AG10803 (cell line): ENCODE measurements around the gene PTBP3.

Experiments used
- DNase-seq: peaks from one replicate; pipeline ENCODE4 v3.0.0; 2010; ENCODE audit warnings: low read depth
- H3K4me3 ChIP-seq: 2 replicates; pipeline ENCODE4 v1.5.1; 2011; ENCODE audit warnings: mild to moderate bottlenecking, low read length, control low read depth
- TF ChIP-seq, protein P1 (sequence below): conservative IDR thresholded peaks from 2 replicates; pipeline ENCODE4 v1.5.1; 2011; ENCODE audit warnings: mild to moderate bottlenecking, low read length, control low read depth, inconsistent platforms

Gene PTBP3

DNA sequence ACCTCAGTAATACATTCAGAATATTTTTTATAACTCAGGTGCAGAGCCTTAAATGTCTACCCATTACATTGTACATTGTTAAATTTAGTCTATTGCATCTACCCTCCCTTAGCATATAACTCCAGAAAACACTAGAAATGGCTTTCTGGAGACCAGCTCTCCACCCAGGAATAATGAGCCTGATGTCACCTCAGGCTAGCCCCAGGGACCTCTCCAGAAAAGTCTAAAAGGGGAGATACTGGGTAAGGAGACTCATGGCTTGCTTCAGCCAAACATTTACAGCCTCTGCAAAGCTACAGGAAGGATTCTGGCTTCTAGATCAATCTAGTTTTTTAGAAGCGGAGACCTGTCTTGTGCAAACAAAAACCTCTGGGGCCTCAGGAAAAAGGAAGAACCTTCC lies 144.5 kb downstream of the PTBP3 start:
- no peak for DNase-seq
- no peak overlapping the region for H3K4me3 ChIP-seq
- TF ChIP-seq, protein P1, sequence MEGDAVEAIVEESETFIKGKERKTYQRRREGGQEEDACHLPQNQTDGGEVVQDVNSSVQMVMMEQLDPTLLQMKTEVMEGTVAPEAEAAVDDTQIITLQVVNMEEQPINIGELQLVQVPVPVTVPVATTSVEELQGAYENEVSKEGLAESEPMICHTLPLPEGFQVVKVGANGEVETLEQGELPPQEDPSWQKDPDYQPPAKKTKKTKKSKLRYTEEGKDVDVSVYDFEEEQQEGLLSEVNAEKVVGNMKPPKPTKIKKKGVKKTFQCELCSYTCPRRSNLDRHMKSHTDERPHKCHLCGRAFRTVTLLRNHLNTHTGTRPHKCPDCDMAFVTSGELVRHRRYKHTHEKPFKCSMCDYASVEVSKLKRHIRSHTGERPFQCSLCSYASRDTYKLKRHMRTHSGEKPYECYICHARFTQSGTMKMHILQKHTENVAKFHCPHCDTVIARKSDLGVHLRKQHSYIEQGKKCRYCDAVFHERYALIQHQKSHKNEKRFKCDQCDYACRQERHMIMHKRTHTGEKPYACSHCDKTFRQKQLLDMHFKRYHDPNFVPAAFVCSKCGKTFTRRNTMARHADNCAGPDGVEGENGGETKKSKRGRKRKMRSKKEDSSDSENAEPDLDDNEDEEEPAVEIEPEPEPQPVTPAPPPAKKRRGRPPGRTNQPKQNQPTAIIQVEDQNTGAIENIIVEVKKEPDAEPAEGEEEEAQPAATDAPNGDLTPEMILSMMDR, result no peak

GRCh38 chr9:112187404-112187803 lies 146.0 kb downstream of the PTBP3 start:
- DNase-seq, result no peak
- TF ChIP-seq, protein P1, result no peak
- H3K4me3 ChIP-seq, result no peak overlapping the region

DNA sequence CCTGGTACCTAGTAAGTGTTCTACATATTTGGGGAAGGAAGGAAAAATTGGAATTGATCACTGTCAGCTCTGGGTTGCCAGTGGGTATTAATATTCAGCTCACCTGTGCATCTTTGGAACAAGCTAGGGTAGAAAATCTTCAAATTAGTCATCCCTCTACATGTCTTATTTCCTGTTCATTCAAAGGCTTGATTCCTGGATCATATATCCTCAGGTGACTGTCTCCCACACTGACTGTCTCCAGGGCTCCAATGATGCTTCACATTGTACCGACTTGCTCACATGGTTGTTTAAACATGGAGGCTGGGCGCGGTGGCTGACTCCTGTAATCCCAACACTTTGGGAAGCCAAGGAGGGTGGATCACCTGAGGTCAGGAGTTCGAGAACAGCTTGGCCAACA lies 146.7 kb downstream of the PTBP3 start:
- DNase-seq, result no peak
- TF ChIP-seq, protein P1, result no peak
- no peak overlapping the region for H3K4me3 ChIP-seq

DNA sequence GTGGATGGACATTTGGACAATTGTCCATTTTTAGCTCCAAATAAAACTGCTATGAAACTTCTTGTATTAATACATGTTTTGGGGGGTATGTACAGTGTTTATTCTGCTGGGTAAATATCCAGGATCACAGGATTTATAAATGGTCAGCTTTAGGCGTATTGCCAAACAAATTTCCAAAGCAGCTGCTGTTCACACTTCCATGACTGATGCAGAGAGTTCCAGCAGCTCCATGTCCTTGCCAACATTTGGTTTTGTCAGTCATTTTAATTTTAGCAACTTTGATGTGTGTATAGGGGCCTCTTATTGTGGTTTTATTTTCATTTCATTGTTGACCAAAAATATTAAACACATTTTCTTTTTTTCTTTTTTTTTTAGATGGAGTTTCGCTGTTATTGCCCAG lies 148.5 kb downstream of the PTBP3 start:
- DNase-seq, result no peak
- TF ChIP-seq, protein P1, result no peak
- H3K4me3 ChIP-seq, result no peak overlapping the region

- no peak overlapping the region for H3K4me3 ChIP-seq
- DNase-seq, result no peak
- TF ChIP-seq, protein P1, result no peak
Measured at GRCh38 chr9:112184221-112184620, 149.2 kb downstream of the PTBP3 start.

DNA sequence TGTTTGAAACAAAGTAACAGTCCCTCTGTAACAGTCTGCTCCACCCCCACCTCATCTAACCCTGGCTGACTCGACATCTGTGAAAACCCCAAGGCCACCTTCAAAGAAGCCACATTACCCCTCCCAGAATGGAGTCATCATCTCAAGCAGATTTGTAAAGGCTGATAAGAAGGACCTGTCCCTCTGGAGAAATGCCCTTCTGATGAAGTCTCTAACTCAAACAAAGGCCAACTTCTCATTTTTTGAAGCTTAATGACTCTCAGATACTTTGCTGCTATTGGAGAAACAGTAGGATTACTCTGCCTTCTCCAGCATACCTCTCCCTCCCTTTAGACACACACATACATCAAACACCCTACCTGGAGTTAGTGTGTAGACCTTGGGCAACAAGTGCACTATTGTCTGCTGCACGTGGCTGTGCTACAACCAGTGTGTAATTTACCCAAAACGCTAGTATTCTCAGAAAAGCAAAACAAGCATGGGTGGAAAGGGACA lies 153.0 kb downstream of the PTBP3 start:
- TF ChIP-seq, protein P1, result no peak
- peak; percentile 65 for DNase-seq
- no peak overlapping the region for H3K4me3 ChIP-seq

- H3K4me3 ChIP-seq, result no peak overlapping the region
- DNase-seq, result peak; percentile 90
- TF ChIP-seq, protein P1, result no peak
Measured at GRCh38 chr9:112179816-112180215, 153.6 kb downstream of the PTBP3 start.
